IMR-90 (cell line): ENCODE results near the gene GRM4. TPM values are rescaled to one million over a fixed set of nuclear protein-coding genes. Genes with fewer than 3 reads are reported as not detected.

Experiments
- ATAC-seq: fragments of 200-7000 bp; cut with Tn5 transposase; 2 replicates; pipeline ENCODE4 v1.9.1; 2020; ENCODE audit warnings: low read depth, mild to moderate bottlenecking, moderate library complexity
- BruUV-seq: library from RNA; stranded (reverse); fragments of 400-500 nt; replicated peaks from 2 replicates; lab custom pipeline; 2021; lab: Mats Ljungman, UMichigan
- CTCF ChIA-PET: fragments of 300-600 bp; formaldehyde crosslinking; extraction: SDS; loops from one replicate; lab custom pipeline; 2021; ENCODE audit warnings: antibody characterized with exemption; lab: Yijun Ruan, JAX
- POLR2A ChIA-PET: fragments of 300-600 bp; sonication (Branson Sonifier 250); formaldehyde crosslinking; loops from one replicate; lab custom pipeline; 2022; ENCODE audit warnings: antibody characterized with exemption; ENCODE audit not compliant: unreplicated experiment; lab: Charles Lee
- DNase-seq: peaks from one replicate; pipeline ENCODE4 v3.0.0; 2013
- H2AFZ ChIP-seq: replicated peaks from 2 replicates; pipeline ENCODE3; 2013; ENCODE audit warnings: low read length, mild to moderate bottlenecking; ENCODE audit not compliant: poor library complexity
- H2AK5ac ChIP-seq: 2 replicates; pipeline ENCODE4 v1.6.1; 2013; ENCODE audit warnings: low read depth, low read length, inconsistent platforms
- H2AK9ac ChIP-seq: replicated peaks from 2 replicates; pipeline ENCODE3; 2013; ENCODE audit warnings: mild to moderate bottlenecking, low read depth, low read length, moderate library complexity; ENCODE audit not compliant: poor library complexity
- H2BK120ac ChIP-seq: 2 replicates; pipeline ENCODE4 v1.6.1; 2013; ENCODE audit warnings: low read depth, low read length, inconsistent platforms
- H2BK15ac ChIP-seq: 3 replicates; pipeline ENCODE4 v1.6.1; 2013; ENCODE audit warnings: low read depth, low read length, inconsistent platforms
- H2BK20ac ChIP-seq: 2 replicates; pipeline ENCODE4 v1.6.1; 2013; ENCODE audit warnings: low read depth, mild to moderate bottlenecking, inconsistent platforms, low read length, moderate library complexity
- H2BK5ac ChIP-seq: 2 replicates; pipeline ENCODE4 v1.6.1; 2013; ENCODE audit warnings: mild to moderate bottlenecking, low read depth, low read length, inconsistent platforms; ENCODE audit not compliant: poor library complexity, severe bottlenecking
- H3K14ac ChIP-seq: replicated peaks from 2 replicates; pipeline ENCODE4 v1.6.1; 2013; ENCODE audit warnings: low read depth, low read length, inconsistent platforms
- H3K18ac ChIP-seq: 2 replicates; pipeline ENCODE4 v1.6.1; 2013; ENCODE audit warnings: low read depth, low read length, control low read depth
- H3K23ac ChIP-seq: 2 replicates; pipeline ENCODE4 v1.6.1; 2013; ENCODE audit warnings: low read depth, low read length, inconsistent platforms
- H3K27ac ChIP-seq: 2 replicates; pipeline ENCODE4 v1.5.1; 2013; ENCODE audit warnings: mild to moderate bottlenecking, control low read depth, low read length; ENCODE audit not compliant: insufficient read depth
- H3K27me3 ChIP-seq: 2 replicates; pipeline ENCODE4 v1.6.1; 2013; ENCODE audit warnings: low read length; ENCODE audit not compliant: control insufficient read depth, insufficient read depth
- H3K36me3 ChIP-seq: 2 replicates; pipeline ENCODE4 v1.6.1; 2013; ENCODE audit warnings: low read length, mixed read lengths; ENCODE audit not compliant: control insufficient read depth, insufficient read depth
- H3K4ac ChIP-seq: 2 replicates; pipeline ENCODE4 v1.6.1; 2013; ENCODE audit warnings: low read depth, low read length, inconsistent platforms
- H3K4me1 ChIP-seq: 2 replicates; pipeline ENCODE4 v1.6.1; 2013; ENCODE audit warnings: low read length, mixed read lengths; ENCODE audit not compliant: control insufficient read depth, insufficient read depth
- H3K4me2 ChIP-seq: 2 replicates; pipeline ENCODE4 v1.6.1; 2013; ENCODE audit warnings: low read depth, mild to moderate bottlenecking, control low read depth, low read length, moderate library complexity
- H3K4me3 ChIP-seq: 2 replicates; pipeline ENCODE4 v1.5.1; 2013; ENCODE audit warnings: low read depth, mild to moderate bottlenecking, control low read depth, low read length, moderate library complexity; ENCODE audit not compliant: insufficient read depth
- H3K56ac ChIP-seq: 2 replicates; pipeline ENCODE4 v1.6.1; 2013; ENCODE audit warnings: low read length, inconsistent platforms; ENCODE audit not compliant: insufficient read depth; ENCODE audit errors: extremely low read depth
- H3K79me1 ChIP-seq, 2 experiments: 2 replicates each; pipeline ENCODE4 v1.6.1; 2013; ENCODE audit warnings: low read length in 2 of 2, inconsistent platforms in 1 of 2, low read depth in 1 of 2
- H3K9ac ChIP-seq: 2 replicates; pipeline ENCODE4 v1.6.1; 2013; ENCODE audit warnings: low read depth, low read length, control low read depth
- H3K9me1 ChIP-seq: 2 replicates; pipeline ENCODE4 v1.6.1; 2013; ENCODE audit warnings: low read length, inconsistent platforms; ENCODE audit not compliant: insufficient read depth
- H3K9me3 ChIP-seq: 2 replicates; pipeline ENCODE4 v1.6.1; 2013; ENCODE audit warnings: low read length; ENCODE audit not compliant: control insufficient read depth, insufficient read depth
- H4K20me1 ChIP-seq: 2 replicates; pipeline ENCODE4 v1.6.1; 2013; ENCODE audit warnings: low read length, inconsistent platforms; ENCODE audit not compliant: insufficient read depth
- H4K5ac ChIP-seq: 2 replicates; pipeline ENCODE4 v1.6.1; 2013; ENCODE audit warnings: mild to moderate bottlenecking, low read depth, low read length, control low read depth
- H4K8ac ChIP-seq, 2 experiments: 2 replicates each; pipeline ENCODE4 v1.6.1; 2013; ENCODE audit warnings: low read depth in 2 of 2, low read length in 2 of 2, control low read depth in 1 of 2, inconsistent platforms in 1 of 2
- H4K91ac ChIP-seq: 2 replicates; pipeline ENCODE4 v1.6.1; 2013; ENCODE audit warnings: low read depth, low read length, inconsistent platforms; ENCODE audit not compliant: insufficient read depth
- BHLHE40 ChIP-seq: fragments of 150-350 bp; IDR thresholded peaks from 2 replicates; pipeline ENCODE4 v1.6.1; 2016; ENCODE audit warnings: mild to moderate bottlenecking, low read depth, low read length
- WGBS, 2 experiments: methylation state at CpG; one replicate each; pipeline versions ENCODE4 v1.1.5 to v1.1.7; 2013; ENCODE audit warnings: missing lambda C conversion rate in 2 of 2; ENCODE audit not compliant: insufficient read length in 1 of 2; ENCODE audit errors: extremely low coverage in 2 of 2; 5-methylcytosine and 5-hydroxymethylcytosine counted together
- dilution Hi-C: fragments of 300-500 bp; cut with HindIII; formaldehyde crosslinking; loops from one replicate; pipeline ENCODE4 v1.14.3; 2018; ENCODE audit warnings: low sequenced_read_pairs; ENCODE audit not compliant: unreplicated experiment
- in situ Hi-C: fragments of 300-500 bp; cut with MboI; formaldehyde crosslinking; loops from 3 replicates; pipeline ENCODE4 v1.14.3; 2019; ENCODE audit warnings: low sequenced_read_pairs, inconsistent platforms, mixed read lengths
- intact Hi-C: fragments of 100-400 bp; cut with micrococcal nuclease; formaldehyde crosslinking; loops from 2 replicates; pipeline ENCODE4 v1.10.0; 2022
- polyA plus RNA-seq, 3 experiments: library from polyadenylated mRNA; depleted of rRNA; stranded (reverse); fragments of >200 nt; gene quantifications; 2 replicates each; pipeline ENCODE4 v1.2.3, GENCODE V29; 2012; ENCODE audit warnings: low replicate concordance in 1 of 3
- total RNA-seq: library from RNA; depleted of rRNA; stranded (reverse); fragments of >200 nt; gene quantifications from 2 replicates; pipeline ENCODE4 v1.2.3, GENCODE V29; 2012

Gene GRM4
- total and polyA plus RNA-seq, 2 of the 4 experiments (the other 2 are of a cell fraction): 0.02 TPM; not detected in 1

GRCh38 chr6:34138914-34139510 lies 6.9 kb downstream of the GRM4 start:
- H3K4ac ChIP-seq: no peak overlapping the region
- dilution Hi-C loops (no loop called here), in situ Hi-C loops (no loop called here), intact Hi-C loops (no loop called here)
- ChIA-PET CTCF (interaction anchor here (0.8 kb wide), 1 partner anchor 27 kb away, joined by 3 read pairs; no protein-coding TSS in a partner anchor), POLR2A (no interaction called here)
- H3K9me3 ChIP-seq: no peaks in the 10 kb centered on the region
- H3K27me3 ChIP-seq: peaks cover 87% of the 10 kb centered on the region
- H2AK9ac ChIP-seq: no peak overlapping the region
- no CpG with 5 or more reads among the region's 5 CpGs for WGBS, 2 experiments
- H2BK20ac ChIP-seq: no peak overlapping the region
- no peaks in the 10 kb centered on the region for H3K79me1 ChIP-seq
- H3K18ac ChIP-seq: no peak overlapping the region
- H3K56ac ChIP-seq: no peak overlapping the region
- H4K8ac ChIP-seq: no peak overlapping the region
- no peak overlapping the region for H3K23ac ChIP-seq
- no TSS peak for BruUV-seq
- H3K4me3 ChIP-seq: no peak overlapping the region
- TF ChIP-seq BHLHE40: no peak
- H2BK120ac ChIP-seq: no peak overlapping the region
- H3K36me3 ChIP-seq: no peaks in the 10 kb centered on the region
- H2AK5ac ChIP-seq: no peak overlapping the region
- no peak overlapping the region for H4K91ac ChIP-seq
- H2BK5ac ChIP-seq: no peak overlapping the region
- H3K27ac ChIP-seq: no peak overlapping the region
- peaks cover 2% of the 10 kb centered on the region; the same call in 1 of the 2 replicates for H3K4me1 ChIP-seq
- H3K4me2 ChIP-seq: no peak overlapping the region
- no peak overlapping the region for H2BK15ac ChIP-seq
- ATAC-seq (no peak), DNase-seq (no peak)
- no peak overlapping the region for H3K9ac ChIP-seq
- H4K5ac ChIP-seq: no peak overlapping the region
- H4K20me1 ChIP-seq: no peaks in the 10 kb centered on the region
- H3K9me1 ChIP-seq: no peaks in the 10 kb centered on the region
- no peak overlapping the region for H2AFZ ChIP-seq
- no peak overlapping the region for H3K14ac ChIP-seq
